Measurements from ENCODE around the gene FTCD.
A peak's percentile ranks its signal among the peaks of the same experiment; 100 is the strongest.
"Not testable (repeated sequence)": the region's sequence is repeated elsewhere in the genome, so short reads cannot be mapped to it uniquely, and the experiment has no call there.

The FTCD gene, protein sequence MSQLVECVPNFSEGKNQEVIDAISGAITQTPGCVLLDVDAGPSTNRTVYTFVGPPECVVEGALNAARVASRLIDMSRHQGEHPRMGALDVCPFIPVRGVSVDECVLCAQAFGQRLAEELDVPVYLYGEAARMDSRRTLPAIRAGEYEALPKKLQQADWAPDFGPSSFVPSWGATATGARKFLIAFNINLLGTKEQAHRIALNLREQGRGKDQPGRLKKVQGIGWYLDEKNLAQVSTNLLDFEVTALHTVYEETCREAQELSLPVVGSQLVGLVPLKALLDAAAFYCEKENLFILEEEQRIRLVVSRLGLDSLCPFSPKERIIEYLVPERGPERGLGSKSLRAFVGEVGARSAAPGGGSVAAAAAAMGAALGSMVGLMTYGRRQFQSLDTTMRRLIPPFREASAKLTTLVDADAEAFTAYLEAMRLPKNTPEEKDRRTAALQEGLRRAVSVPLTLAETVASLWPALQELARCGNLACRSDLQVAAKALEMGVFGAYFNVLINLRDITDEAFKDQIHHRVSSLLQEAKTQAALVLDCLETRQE

GRCh38 chr21:46155514-46156377, at the start of gene FTCD:
TSS of gene FTCD (minus strand) at chr21:46155579. CDS start at chr21:46155523, 56 bp downstream.
- no peak for DNase-seq

DNA sequence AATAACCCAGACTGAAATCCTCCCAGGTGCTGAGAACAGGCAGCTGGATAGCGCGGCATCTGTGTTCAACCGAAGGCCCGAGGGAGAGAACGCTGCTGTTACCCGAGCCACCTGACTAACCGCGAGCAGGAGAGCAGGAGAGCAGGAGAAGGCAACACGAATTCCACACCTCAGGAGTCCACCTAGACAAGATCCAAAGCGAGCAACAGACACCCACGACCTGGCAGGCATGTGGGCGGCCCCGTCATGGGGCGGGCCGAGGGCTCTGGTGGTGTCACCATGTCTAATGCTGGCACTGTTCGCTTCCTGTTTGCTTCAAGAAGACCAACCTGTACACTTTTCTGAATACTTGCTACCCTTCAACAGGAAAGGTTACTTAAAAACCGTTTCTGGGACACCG, 49.8 kb upstream of the FTCD start:
- peak; percentile 19 to 64 for DNase-seq

GRCh38 chr21:46203203-46203600, 47.8 kb upstream of the FTCD start:
- DNase-seq = no peak

DNA sequence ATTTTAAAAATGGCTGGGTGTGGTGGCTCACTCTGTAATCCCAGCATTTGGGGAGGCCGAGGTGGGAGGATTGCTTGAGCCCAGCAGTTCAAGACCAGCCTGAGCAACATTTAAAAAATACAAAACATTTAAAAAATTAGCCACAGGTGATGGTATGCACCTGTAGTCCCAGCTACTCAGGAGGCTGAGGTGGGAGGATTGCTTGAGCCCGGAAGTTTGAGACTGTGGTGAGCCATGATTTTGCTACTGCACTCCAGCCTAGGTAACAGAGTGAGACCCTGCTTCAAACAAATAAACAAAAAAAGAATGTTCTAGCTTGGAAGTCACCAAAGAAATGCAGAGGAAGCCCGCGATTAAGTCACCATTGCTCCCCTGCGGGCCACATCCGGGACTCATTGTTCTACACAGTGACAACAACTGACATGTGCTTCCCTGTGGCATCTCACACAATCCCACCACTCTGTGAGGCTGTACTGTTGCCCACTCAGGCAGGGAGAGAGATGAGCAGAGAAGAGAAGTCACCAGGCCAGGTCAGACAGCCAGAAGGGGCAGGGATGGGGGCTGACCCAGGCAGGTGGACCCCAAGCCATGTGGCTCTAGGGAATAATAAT, 47.3 kb upstream of the FTCD start:
- no peak for DNase-seq

- not testable (repeated sequence) for DNase-seq
These were observed 45.8 kb upstream of the FTCD start for GRCh38 chr21:46200877-46201803.

GRCh38 chr21:46199436-46200373, 44.3 kb upstream of the FTCD start:
- DNase-seq = no peak

DNA sequence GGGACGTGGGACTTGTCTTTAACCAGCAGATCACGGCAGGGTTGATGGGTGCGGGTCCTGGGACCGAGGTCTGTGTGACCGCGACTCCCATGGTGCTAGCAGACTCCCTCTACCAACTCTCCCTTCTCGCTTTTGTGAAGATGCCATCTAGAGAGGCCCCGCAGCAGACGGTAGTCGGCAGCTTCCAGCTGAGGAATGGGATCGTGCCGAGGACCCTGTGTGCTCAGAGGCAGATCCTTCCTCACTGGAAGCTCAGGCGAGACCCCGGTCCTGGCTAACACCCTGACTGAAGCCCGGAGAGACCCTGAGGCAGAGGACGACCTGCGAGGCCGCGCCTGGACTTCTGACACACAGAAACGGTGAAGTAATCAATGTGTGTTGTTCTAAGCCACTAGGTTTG, 41.4 kb upstream of the FTCD start:
- DNase-seq = no peak

- DNase-seq = no peak
These were observed 40.3 kb upstream of the FTCD start for GRCh38 chr21:46195595-46196195.

GRCh38 chr21:46194374-46195334, 39.3 kb upstream of the FTCD start:
- DNase-seq = no peak

DNA sequence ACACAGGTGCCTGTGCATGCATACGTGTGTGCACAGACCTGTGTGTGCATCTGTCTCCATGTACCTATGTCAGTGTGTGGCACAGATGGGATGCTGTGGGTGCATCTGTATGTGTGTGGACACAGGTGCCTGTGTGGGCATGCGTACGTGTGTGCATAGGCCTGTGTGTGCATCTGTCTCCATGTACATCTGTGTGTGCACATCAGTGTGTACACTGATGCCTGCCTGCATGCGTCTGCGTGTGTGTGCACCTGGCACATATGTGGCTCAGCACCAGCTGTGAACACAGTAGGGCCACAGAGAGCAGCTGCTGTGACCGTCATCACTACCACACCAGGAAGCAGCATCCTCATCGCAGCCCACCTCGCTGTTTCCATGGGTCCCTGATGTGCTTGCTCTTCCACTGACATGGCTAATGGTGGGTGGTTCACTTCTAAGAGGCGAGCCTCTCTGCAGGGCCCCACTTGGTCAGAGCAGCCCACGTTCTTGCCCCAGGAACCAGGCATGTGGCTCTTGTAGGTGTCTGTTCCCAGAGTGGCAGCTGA, 38.5 kb upstream of the FTCD start:
- no peak for DNase-seq

GRCh38 chr21:46191686-46192575, 36.6 kb upstream of the FTCD start:
- DNase-seq = no peak

DNA sequence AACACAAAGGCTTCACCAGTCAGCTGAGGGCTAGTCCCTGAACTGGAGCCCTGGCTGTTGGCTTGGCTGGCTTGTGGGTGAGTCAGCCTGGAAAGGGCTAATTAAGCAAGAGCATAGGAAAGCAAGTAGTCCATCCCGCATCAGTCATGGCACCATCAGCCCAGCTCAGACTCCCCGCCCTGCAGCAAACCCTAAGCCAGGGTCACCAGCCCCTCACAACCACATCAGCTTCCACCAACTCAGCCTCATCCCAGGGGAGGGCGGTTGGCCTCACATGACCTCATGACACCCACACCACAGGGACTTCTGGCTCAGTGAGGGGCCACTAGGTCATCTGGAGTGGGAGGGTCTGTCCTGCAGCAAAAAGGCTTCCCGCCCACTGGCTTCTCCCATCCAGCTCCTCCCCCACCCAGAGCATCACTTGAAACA, 35.9 kb upstream of the FTCD start:
- no peak for DNase-seq

GRCh38 chr21:46190491-46191131, 35.2 kb upstream of the FTCD start:
- DNase-seq = no peak

DNA sequence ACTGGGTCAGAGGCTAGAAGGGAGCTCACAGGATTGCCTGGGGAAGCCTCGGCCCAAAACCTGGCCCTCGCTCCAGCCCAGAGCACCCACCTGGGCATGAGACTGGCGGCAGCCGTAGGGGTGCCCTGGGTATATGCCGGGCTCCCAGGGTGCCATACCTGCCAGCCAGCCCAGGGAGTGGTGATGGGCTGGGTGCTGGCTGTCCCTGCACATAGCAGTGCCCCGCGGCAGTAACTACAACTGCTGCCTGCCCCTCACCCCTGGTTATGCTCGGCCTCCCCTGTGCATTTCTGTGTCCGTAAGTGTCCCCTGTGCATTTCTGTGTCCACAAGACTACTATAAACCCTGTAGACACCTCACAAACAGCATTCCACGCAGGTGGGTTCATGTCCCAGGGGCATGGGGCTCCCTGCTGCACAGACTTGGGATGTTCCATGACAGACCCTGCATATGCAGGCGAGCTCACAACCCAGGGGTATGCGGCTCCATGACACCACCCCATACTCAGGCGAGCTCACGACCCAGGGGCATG, 34.6 kb upstream of the FTCD start:
- no peak for DNase-seq

DNA sequence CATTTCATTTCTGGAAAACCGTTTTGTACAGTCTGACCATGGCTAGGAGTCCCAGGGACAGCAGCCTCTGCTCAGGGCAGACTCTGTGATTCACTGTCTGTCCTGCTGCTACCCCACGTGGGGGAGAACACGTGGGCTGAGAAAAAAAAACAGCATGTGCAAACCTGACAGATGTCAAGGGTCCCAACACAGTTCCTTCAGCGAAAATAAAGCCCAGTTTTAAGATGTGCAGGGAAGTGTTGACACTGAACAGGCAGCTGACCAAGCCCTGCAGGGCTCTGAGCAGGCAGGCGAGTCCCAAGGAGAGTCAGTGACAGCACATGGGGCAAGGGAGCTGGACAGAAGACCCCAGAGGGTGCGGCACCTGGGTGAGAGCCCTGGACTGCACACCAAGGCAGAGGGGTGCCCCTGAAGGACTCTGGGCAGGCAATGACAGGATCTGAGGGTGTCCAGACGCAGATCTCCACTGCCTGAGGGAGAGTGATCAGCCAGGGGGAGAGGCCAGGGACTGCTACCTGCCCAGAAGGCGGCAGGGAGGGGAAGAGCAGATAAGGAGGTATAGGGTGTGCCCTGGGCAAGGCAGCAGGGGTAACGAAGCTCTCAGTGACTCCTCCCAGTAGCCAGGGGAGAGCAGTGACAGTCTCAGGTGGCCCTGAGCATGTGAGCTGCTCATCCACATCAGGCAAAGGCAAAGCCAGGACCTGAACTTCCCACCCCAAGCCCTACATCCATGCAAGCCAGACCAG, 34.0 kb upstream of the FTCD start:
- no peak for DNase-seq
